Activated CD8-positive, alpha-beta memory T cell treated with anti-CD3 and anti-CD28 coated beads for 1 hour (primary cell): ENCODE measurements around the gene DTNA.

Source experiments
- DNase-seq, 2 donors: peaks; one replicate each; pipeline ENCODE4 v3.0.0-alpha.2; 2020; ENCODE audit warnings: low read depth in 1 of 2; ENCODE audit errors: extremely low read depth in 1 of 2

Gene DTNA

DNA sequence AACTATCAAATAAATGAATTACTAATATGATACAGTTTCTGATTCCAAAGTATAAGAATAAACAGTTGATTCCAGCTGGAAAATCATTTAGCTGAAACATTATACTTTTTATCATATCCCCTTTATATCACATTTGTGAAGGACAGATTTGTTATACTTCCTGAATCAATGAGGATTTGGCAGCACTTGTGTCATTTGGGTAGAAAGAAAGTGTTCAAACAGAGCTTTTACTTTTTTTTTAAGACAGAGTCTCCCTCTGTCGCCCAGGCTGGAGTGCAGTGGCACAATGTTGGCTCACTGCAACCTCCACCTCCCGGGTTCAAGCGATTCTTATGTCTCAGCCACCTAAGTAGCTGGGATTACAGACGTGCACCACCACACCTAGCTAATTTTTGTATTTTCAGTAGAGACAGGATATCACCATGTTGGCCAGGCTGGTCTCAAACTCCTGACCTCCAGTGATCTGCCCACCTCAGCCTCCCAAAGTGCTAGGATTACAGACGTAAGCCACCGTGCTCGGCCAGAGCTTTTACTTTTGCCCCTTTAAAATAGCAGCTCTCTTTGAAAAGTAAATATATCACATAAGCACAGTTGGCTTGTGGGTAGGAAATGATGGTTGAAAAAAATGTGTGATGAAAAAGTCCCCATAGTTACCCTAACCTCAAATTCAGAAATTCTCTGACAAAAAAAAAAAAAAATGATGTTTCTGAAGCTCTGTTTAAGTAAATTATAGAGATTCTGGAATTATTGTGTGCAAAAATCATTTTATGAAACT, 95.2 kb downstream of the DTNA start:
- no peak for DNase-seq

DNA sequence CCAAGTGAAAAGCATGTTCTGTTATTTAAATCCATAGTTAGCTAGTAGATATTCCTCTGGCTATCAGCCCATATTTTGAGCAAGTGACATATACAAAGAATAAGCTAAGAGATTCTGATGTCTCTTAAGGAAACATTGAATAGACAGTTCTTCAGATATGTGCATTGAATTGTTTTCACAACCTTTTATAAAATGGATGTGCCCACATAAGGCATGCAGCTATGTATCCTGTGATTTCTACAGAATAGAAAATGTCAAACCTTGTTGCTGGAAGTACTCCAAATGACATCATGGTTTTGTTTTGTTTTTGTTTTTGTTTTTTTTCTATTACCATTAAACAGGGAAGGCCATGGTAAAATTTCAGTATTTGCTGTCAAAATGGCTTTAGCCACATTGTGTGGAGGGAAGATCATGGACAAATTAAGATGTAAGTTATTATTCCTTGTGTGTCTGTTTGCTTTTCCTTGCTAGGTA, 95.8 kb downstream of the DTNA start:
- no peak for DNase-seq

DNA sequence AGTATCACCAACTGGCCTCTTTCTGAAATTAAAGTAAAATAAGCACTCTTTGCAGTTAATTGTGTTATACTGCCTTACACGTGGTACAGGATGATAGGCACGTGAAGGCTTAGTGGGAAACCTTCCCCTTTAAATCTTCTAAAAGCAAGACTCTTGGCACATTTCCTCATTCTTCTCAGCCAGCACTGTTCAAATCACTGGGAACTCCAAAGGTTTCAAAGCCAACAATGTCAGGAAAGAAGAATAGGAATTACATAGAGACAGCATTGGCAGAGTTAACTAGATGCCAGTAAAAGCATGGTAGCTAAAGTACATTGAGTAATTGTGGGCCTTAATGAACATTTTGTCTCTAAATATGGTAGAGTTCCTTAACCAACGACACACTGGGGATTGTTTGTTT, 96.4 kb downstream of the DTNA start:
- DNase-seq = no peak

DNA sequence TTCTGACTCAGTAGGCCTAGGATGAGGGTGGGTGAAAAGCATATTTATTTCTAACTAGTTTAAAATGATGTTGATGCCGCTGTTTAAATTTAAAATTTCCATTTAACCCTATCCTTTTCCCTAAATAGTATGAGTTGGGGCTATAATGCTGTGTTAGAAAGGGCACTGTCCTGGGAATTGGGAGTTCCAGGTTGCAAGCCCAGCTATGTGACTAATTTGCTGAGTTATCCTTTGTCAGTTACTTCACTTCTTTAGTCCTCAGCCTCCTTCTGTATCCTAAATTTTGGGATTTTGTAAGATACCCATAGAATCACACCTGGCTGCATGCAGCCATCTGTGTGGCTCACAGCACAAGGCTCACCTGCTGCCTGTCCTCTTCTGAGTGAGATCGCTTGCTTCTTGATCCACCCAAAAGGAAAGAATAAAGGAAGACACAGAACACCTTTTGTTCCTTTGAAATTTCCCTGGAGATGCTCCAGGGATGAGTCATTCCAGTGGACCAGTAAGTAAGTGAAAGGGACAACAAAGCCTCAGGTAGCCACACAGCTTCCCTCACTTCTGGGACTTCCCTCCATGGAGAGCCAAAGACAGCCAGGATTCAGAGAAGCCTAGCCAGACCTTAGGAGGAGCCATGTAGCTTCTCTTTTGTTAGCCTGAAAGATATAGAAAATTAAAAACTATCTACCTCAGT, 97.2 kb downstream of the DTNA start:
- DNase-seq = no peak

DNA sequence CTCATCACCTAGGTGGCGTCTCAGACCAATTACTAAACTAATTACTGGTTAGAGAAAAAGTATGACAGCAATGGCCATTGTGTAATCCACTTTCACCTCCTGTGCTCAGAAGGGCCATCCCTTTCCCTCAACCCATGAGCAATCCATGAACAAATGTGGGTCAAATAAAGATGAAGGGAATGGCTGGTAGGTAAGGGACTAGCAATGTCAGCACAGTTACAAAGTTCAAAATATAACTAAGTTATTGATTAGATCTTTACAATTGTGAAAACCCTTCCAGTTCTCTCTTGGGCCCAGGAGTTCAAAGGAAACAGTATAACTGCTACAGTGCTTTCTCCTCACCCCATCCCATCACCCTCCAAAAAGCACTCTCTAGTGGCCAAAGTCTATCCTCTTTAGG, 98.3 kb downstream of the DTNA start:
- DNase-seq = no peak

DNA sequence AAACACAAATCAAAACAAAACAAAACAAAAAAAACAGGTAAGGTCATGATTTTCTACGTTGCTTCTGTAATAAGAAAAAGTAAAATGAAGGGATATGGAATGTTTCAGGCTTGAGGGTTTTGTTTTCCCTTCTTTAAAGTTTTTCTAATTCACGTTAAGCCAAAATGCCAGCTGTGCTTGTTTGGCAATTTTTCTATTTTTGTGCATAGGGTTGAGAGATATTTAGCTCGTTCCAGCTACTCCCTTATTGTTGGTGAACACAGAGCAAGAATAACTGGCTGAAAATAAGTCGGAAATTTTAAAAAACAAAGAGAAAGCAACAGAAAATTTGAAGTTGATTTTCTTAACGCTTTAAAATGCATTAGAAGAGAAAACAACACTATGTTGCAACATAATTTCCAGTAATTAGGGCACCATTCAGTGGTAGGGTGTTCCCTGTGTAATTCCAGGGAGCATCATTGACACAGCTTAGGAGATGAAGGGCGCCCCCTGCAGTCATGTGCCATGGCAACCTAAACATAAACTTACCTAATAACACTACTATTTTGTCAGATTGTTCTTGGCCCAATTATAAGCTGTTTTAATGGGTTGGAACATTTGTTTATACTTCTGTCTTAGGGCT, 99.5 kb downstream of the DTNA start:
- no peak for DNase-seq

DNA sequence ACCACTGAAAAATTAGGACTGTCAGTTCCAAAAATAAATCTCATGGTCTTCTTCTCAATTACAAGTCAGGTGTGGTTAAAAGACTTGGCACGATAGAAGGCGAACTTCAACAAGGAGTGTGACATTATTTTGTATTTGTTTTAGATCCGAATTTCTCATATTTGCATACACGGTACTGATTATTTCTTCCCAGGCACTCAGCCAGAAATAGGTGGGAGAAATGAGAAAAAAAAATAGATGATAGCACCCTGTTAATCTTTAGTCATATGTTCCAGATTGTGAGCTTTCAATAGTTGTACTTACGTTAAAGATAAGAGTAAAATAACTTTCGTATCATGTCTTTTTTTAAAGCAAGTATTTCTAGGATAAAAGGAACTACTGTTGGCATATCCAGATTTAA, 106.1 kb downstream of the DTNA start:
- DNase-seq = no peak

DNA sequence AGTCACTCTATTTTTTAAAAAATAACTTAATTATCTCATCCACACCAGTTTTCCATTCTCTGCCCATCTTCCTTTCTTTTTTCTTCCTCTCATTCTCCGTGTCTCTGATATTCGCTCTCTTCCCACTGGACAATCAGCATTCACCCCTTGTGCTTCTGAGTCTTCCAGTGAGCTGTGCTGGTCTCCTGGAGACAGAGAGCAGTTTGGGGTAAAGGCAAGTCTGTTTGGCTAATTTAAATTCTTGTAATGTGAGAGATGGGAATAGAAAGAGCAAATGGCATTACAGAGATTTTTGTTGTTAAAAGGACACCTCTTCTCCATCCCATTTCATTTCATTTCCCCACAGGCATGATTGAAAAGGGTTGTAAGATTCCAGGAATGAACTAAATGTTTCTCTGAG, 107.5 kb downstream of the DTNA start:
- no peak for DNase-seq

DNA sequence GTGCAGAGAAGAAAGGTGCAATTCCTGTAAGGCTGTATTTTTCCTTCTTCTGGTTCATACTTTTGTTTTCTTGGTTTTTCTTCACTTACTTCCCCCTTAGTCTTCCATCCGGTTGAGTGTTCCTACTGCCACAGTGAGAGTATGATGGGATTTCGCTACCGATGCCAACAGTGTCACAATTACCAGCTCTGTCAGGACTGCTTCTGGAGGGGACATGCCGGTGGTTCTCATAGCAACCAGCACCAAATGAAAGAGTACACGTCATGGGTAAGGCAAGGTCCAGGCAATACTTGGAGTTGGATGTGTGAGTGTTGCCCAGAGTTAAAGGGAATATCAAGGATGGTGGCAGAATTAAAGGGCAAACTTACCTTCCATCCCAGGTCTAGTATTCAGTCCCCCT, 108.0 kb downstream of the DTNA start:
- no peak for DNase-seq

DNA sequence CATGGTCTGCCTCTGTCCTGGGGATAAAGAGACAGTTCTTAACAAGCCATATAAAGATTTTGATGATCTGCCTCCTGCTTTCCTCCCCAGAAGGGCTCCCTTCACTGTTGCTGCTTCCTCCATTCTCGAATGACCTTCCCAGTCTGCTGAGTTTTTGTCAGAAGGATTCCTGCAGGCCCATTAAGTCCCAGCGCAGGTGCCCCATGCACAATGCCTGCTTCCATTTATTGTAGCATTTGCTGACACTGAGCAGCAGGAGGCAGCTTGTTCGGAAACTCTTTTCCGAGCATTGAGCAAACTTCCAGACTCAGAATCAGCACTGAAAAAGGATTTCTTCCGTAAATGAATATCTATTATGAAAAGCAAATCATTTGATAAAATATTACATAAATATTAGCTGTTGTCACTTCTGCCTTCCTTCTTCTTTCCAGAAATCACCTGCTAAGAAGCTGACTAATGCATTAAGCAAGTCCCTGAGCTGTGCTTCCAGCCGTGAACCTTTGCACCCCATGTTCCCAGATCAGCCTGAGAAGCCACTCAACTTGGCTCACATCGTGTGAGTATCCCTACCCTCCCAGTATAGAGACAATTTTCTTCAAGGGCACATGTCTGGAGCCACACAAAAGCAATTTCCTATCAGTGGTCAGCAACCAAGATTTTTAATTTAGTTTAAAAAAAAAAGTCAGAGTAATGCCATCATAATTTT, 110.4 kb downstream of the DTNA start:
- DNase-seq = no peak

DNA sequence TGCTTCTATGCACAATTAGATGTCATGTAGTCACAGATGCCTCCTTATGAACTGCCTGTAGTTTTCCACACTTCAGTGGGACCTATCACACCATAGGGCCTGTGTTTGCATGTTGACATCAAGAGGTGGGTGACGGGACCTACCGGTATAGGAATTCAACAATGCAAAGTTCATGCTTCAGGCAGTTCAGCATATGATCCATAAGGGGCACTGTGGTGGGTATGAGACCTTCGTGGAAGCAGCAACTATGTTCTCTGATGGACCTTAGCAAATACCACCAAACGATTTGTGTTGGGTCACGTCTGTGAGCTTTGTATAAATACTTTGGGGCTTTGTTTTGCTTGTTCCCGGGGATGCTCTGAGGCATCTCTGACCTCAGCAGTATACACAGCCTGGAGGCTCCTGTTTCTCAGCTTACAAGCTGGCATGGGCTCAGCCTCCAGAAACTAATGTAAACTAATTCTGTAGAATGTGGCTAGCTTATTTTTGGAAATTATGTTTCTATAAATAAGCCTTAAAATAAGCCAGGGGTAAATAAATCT, 111.6 kb downstream of the DTNA start:
- DNase-seq = no peak

DNA sequence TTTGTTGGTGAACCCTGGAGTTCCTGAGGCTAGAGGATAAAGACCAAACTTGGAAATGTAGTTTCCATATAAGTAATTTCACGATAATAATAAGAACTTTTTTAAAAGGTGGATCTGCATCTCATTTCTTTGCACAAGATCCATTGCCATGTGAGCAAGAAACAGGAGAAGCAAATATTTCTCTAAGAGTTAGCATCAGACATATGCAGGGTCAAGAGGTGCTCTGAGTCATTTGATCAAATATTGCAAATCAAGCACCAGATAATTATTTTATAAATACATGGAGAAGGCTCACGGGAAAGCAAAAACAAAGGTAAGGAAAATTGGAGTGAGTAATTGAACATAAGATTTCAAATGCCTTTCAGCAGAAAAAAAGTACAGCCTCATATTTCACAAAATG, 118.0 kb downstream of the DTNA start:
- DNase-seq = no peak

DNA sequence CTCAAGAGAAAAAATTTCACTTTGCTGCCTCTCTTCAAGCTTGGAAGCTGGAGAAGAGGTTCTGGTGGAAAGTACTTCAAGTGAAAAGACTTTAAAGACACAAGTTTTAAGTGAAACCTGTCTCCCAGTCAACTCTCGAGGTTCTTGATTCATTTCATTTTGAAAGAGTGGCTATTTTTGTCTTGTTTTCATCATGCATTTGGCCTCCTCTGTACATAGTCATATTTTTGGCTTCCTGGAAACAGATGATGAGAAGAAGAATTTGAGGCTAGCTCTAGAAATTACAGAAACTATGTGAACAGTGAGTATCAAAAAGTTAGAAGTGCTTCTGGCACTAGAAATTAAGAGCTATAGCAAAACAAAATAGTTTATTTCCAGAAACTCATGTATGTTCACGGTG, 124.8 kb downstream of the DTNA start:
- DNase-seq = no peak

DNA sequence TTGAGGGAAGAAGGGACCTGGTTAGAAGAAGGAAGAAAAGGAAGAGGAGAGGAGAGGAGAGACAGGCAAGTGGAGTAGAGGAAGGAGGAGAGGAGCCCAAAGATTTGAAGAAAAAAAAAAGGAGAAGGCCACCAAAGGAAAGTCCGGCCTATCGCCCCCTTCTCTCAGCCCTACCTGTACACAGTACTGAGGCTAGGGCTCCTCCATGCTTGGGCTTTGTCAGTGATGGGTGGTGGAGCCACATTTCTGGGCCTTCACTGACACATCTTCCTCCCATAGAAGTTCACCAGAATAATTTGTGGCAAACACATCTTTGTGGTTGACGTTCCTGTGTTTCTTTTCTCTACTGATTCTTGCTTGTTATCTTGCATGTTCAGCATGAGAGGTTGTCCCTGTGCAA, 125.4 kb downstream of the DTNA start:
- no peak for DNase-seq

DNA sequence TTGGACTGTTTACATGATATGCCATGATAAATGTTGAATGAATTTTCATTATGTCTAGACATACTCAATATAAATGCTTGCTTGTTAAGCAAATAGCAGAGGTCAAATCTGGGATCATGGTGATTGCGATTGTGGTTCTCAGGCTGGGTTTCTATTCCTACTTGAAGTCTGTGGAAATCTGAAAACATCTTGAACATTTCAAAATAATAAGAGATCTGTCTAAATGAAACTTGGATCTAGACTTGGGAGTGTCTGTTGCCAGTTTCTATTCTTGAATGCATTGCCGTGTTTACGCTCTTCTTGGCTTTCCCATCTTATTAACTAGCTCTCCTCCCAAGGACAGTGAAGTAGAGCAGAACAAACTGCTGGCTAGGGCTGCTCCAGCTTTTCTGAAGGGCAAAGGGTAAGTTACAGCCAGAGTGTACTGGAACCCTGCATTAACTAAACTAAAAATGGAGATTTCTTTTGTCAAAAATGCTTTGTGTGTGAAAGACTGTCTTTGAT, 127.7 kb downstream of the DTNA start:
- DNase-seq = no peak

DNA sequence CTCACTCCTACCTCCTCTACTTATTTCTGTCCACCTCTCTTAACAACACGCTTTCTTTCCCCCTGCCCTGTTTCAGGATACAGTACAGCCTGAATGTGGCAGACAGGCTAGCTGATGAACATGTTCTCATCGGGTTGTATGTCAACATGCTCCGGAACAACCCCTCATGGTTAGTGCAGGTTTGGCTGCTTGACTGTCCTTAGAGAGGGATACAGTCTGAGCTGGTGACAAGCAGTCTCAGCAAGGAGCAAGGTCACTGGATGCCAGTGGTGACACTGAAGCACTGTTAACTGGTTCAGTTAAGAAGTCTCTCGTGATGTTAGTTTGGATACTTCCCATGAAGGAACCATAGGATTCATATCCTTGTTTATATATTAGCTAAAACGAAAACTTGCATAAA, 128.6 kb downstream of the DTNA start:
- no peak for DNase-seq

DNA sequence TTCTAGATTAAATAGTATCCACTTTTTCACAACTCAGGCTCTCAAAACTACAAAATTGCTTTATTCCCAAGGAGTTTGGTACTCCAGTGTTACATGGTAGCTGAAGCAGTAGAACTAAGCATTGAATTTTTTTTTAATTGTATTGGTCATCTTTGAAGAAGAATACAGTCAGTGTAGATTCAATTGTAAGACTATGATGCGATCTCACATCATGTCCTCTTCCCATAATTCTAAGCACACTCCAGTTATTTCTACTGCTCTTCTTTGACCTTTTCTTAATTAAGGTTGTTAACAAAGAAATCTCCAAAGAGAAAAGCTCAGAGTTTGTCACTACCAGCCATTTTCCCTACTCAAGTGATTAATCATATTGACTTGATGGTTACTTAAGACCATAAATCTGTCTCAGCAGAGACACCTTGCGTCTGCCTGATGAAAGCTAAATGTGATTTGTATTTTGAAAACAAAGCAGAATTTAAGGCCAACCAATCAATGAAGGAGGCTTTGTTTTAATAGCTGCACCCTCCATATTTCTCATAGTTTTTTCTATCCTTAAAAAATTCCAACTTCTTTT, 130.2 kb downstream of the DTNA start:
- DNase-seq = no peak

DNA sequence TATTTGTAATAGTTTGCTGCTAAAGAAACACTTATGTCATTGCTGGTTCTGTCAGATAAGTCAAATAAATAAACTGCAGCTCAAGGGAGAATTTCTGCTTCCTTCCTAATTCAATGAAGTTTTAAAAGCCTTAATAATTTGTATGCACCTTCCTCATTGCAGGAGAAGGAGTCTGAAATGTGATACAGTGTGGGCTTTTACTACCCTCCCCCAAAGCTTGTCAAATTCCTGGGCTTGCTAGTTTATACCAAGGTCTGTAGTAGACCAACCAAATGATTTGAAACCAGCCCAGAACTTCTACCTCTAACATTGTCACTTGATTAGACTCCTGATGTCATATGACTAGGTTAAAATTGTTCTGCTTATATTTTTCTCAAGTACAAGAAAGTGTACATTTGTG, 131.8 kb downstream of the DTNA start:
- no peak for DNase-seq

DNA sequence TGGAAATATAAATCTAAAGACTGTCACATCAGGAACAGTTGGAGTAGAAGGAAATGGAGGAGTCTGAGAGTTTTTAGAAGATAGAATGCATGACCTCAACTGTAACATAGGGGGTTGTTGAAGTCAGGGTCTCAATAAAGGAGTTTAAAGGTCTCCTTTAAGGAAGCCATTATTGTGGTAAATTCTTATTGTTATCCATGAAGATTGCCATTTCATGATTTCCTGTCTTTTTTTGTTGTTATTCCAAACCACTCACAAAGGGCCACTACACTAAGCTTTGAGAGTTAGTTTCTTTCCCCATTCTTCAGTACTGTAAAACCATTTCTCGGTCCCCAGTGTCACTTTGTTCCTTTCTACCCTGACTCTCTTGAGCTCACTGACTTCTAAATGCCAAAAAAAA, 134.0 kb downstream of the DTNA start:
- DNase-seq = no peak

DNA sequence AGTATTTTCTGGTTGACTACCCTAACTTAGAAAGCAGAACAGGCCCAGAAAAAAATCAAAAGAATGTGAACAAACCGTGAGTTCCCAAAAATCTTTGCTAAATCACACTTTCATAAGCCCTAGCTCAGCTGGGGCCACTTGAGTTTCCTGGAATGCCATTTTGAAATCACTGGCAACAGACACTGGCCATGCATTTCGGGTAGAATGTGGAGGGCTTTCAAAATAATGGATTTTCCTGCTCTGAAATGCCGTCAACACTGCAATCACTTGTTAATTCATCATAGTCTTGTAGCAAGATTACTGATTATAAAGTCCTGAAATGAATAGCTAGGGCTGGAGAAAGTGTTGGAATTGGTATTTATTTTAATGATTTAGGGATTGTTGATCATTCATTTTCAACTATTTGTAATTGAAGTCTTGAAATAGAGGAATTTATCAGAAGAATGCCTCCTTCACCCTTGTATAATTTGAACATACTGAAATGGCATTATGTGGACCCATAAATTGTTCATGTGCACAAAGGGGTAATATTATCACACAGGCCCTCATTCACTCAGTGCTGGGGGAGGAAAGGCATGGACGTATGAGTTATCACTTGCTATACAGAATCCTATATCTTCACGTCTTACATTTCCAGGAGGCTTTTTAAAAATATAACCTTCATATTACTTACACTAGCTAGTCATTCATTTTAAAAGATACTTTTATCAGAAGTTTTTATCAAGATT, 134.8 kb downstream of the DTNA start:
- DNase-seq = no peak
